GM18867 (cell line): Measurements from ENCODE around the gene XXYLT1.

Experiments
- ATAC-seq: cut with Tn5 transposase; IDR thresholded peaks from one replicate; pipeline ENCODE4 v1.9.1; 2021; ENCODE audit warnings: mild to moderate bottlenecking, moderate library complexity; ENCODE audit not compliant: unreplicated experiment

Gene XXYLT1

DNA sequence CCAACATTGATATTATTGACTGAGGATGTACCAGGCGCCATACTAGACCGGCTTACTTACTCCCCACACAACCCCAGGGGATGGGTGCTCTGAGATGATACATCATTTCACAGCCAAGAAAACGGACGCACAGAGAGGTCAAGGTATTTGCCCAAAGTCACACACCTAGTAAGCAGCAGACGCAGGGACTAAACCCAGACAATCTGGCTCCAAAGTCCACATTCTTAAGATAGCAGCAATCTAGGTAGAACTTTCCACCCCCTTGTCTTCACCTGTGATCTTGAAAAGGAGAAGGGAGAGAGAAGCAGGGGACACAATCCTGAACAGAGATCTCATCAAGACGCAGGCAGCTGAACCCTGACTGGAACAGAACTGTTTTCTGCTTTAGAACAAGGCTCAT lies 200.6 kb downstream of the XXYLT1 start:
- no peak for ATAC-seq

DNA sequence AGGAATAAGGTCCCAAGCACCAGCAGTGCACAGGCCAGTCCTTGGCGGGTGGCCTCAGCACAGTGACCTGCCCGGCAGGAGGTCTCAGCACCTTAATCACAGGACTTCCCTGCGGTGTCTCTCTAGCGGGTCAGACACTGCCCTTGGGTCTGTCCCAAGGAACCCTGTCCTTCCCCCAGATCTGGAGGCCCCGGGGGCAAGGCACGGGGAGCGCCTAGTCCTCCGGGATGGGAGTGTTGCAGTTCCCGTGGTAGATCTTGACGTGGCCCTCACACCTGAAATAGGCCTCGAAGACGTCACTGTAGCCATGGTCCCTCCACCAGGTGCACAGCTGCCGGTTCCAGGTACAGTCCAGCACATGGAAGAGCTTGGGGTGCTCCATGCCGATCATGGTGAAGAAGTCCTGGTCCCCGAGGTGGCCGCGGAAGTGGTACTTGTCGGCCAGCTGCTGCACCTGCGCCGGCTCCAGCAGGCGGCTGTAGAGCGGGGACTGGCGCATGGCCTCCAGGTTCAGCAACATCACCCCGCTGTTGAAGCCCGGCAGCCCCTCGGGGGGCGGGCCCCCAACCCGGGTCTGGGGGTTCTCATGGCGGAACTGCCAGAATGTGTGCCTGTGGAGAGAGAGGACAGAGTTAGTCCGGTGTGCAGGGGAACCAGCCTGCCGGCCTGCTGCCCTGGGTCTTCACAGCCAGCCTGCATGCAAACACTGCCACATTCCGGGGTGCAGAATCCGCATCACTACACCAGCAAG lies 201.3 kb downstream of the XXYLT1 start:
- ATAC-seq, result no peak

DNA sequence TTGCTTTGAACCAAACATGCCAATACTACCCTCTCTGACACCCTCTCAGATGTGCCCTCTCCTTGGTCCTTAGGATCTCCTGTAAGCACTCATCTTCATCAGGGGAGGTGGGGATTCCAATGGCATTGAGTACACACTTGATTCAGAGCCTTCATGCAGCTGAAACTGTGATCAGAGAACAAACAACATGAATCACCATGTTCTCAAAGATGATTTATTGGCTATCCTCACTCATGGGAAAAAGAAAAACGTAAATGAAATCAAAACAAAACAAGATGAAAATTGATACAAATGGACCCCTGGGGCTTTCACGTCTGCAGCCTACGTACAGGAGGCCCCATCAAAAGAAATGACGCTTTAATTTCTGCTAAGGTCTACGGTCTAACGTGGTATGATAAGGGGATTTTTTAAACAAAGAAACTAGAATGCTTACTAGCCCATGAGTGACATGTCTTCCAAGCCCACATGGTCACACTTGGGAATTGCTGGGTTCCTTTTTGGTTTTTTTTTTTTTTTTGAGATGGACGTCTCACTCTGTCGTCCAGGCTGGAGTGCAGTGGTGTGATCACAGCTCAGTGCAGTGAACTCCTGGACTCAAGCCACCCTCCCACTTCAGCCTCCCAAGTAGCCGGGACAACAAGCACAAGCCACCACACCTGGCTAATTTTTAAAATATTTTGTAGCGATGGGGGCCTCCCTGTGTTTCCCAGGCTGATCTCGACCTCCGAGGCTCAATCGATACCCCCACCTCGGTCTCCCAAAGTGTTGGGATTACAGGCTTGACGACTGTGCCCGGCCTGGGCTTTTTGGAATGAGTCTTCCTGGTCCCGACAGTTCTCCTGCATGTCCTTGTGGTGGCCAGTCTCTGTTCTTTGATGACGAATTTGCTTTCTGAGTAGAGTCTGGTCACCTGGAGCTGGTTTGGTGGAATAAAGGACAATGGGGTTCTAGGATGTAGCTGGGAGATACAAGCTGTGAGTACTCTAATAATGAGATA lies 202.6 kb downstream of the XXYLT1 start:
- no peak for ATAC-seq

DNA sequence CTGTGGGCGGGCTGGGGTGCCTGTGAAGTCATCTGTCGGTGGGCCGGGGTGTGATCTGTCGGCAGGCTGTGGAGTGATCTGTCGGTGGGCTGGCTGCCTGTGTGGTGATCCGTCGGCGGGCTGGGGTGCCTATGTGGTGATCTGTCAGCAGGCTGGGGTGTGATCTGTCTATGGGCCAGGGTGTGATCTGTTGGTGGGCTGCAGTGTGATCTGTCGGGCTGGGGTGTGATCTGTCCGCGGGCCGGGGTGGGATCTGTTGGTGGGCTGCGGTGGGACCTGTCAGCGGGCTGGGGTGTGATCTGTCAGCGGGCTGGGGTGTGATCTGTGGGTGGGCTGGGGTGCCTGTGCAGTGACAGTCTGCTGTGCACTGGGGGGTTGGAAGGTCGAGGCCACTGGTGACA lies 204.5 kb downstream of the XXYLT1 start:
- no peak for ATAC-seq

DNA sequence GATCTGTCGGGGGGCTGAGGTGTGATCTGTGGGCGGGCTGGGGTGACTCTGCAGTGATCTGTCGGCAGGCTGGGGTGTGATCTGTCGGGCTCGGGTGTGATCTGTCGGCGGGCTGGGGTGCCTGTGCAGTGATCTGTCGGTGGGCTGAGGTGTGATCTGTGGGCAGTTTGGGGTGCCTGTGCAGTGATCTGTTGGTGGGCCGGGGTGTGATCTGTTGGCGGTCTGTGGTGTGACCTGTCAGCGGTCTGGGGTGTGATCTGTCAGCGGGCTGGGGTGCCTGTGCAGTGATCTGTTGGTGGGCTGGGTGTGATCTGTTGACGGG lies 205.1 kb downstream of the XXYLT1 start:
- ATAC-seq, result no peak

DNA sequence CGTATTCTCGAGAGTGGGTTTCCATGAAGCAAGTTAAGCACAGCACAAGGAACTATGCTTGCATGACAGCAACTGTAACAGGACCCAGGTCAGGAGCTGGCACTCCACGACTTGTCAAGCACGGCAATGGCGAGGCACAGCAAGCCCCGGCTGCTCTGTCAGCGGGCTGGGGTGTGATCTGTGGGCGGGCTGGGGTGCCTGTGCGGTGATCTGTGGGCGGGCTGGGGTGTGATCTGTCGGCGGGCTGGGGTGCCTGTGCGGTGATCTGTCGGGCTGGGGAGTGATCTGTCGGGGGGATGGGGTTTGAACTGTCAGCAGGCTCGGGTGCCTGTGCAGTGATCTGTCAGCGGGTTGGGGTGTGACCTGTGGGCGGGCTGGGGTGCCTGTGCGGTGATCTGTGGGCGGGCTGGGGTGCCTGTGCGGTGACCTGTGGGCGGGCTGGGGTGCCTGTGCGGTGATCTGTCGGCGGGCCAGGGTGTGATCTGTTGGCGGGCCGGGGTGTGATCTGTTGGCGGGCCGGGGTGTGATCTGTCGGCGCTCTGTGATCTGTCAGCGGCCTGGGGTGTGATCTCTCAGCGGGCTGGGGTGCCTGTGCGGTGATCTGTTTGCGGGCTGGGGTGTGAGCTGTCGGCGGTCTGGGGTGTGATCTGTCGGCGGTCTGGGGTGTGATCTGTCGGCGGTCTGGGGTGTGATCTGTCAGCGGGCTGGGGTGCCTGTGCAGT lies 205.7 kb downstream of the XXYLT1 start:
- no peak for ATAC-seq

DNA sequence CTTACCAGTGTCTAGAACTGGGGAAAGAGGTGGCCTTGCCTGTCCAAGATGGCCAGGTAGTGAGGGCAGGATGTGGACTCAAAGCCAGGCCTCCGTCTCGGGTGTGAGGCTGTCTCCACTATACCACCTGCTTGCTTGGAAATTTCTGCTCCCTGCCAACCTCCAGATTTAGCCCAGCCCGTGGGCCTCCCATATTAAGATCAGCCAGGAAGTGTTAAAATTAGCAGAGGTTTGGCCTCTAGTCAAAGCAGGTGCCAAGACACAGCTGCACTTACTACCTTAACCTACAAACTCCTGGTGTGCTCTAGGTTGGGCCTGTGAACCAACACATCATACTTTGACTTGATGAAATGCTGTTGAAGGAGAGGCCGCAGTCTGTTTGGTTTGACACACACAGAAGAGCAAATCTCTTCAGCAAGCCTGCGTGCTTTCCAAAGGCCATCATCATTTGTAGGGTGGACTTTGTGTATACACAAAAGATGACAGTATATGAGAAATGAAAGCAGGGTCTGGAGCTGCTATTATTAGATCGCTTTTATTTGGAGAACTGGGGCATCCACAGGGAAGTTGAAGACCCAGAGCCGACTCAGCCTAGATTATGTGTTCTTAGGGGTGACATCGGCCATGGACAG lies 206.5 kb downstream of the XXYLT1 start:
- no peak for ATAC-seq

DNA sequence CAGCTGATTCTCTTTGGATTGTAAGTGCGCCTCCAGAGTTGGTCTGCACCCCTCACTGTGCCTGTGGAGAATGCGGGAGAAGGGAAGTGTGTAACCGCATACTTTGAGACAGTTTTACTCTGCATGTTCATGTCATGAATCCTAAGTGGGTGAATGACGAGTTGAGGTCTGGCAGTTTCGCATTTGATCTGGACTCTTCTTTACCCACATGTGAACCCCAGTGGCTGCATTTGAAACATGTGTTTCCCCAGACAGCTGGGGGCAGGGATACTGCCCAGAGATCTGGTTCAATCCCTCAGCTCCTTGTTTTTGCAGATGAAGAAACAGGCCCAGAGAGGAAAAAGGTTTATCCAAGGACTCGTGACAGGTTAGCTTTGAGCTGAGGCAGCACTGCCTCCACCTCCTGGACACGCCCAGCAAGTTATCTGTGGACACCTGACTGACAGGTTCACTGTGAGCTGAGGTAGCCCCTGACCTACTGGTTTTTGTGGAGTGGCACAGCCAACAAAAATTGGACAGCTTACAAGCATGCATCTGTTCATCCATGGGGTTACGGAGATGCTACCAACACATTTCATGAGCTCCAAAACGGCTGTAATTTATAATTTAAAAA lies 207.3 kb downstream of the XXYLT1 start:
- no peak for ATAC-seq

DNA sequence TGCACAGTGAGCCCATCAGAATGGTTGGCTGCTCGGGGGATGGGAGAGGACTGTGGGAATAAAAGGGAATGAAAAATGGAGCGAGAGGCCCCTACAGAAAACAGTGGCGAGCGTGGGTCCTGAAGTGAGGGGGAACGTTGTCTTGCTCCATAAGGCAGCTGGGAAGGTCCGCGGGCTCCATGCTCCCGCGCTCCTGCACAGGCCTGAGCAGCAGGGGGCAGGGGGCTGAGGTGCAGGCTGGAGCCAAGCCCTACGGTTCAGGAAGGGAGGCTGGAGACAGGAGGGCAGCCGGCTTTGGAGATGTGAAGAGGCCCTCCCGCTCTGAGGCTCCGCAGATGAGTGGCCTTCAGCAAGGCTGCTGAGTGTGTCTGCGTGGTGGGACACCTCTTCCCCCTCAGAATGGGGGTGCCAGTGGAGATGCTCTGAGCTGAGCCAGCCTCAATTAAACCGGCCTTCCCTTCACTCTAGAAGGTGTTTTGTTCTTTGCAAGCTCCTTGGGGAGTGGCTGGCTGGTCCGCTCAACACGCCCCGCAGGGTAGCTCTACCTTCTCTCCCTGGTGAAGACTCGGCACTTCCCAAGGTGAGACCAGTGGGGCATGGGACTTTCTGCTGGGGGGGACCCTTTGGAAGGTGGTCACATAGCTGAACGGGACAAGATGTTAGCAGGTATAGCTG lies 208.0 kb downstream of the XXYLT1 start:
- no peak for ATAC-seq

DNA sequence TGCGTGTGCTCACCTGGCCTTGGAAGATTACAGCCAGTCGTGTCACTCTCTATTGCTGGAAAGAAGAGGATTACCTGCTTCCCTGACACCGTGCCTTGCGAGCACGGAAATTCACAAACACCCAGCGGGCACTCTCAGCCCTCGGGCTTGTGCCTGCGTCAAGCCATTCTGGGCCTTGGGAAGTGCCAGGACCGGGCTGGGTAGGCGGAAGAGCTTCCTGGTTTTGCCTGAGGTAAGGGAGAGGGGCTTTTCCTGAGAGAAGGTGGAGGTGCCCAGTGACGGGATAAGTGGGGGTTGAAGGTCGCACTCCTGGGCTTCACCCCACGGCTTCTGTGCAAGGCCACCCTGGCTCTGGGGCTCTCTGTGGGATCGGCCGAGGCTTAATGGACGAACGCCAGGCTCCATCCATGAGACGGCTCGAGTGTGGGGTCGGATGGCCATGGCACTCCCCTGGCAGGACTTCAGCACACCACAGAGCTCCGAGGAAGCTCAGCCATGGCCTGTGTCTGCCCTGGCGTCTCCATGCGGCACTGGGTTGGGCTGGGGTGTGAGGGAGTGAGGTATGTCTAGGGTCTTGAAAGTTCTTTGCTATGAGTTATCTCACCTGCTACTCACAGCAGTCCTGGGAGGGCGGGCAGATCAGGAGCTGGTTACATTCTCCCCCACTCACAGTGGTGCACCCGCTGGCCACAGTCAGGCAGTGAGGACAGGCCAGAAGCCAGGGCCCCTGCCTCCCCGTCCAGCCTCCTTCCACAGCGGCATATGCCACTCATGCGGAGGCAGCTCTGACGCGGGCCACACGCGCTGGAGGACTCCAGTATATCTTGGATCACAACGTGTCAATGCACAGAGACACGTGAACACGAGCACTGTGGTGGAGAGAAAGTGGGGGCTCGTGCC lies 209.0 kb downstream of the XXYLT1 start:
- no peak for ATAC-seq

DNA sequence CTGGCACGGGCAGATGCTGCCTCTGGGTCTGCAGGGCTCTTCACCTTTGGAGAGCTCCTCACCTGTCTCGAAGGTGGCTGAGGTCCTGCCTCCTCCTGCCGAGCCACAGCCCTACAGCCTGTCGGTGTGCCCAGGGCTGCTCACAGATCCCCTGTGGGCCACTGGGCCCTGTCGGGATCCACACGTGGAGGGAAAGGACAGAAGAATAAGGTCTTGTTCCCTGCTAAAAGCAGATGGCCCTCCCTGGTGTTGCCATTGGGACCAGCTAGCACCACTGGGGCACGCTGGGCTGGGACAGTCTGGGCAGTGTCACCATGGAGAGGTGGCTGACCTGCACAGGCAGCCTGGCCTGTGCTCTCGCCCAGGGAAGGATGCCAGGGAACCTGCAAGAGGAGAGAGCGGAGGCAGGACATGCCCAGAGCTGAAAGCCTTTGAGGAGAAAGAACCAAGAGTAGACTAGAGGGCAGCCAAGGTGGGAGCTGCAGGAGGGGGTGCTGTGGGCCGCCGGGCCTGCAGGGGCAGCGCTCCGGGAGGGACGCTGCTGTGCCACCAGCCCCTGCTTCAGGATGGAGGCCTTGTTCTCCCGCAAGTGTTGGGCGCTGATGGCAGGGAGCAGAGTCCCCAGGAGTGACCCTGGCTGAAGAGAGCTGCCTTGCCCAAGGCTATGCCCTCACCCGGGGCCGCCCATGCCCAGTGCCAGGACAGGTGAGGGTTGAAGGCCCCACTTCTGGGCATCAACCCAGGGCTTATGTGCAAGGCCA lies 210.2 kb downstream of the XXYLT1 start:
- no peak for ATAC-seq

DNA sequence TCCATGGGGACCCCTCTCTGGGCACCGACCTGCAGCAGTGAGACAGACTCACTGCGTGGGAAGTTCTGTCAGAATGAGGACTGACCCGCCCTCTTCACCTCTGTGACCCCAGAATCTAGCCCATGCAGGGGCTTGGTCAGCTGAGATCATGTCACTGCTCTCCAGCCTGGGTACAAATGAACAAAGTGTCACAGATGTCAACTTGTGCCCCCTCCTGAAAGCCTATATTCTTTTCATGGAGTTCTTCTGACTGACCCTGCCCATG lies 210.8 kb downstream of the XXYLT1 start:
- no peak for ATAC-seq

DNA sequence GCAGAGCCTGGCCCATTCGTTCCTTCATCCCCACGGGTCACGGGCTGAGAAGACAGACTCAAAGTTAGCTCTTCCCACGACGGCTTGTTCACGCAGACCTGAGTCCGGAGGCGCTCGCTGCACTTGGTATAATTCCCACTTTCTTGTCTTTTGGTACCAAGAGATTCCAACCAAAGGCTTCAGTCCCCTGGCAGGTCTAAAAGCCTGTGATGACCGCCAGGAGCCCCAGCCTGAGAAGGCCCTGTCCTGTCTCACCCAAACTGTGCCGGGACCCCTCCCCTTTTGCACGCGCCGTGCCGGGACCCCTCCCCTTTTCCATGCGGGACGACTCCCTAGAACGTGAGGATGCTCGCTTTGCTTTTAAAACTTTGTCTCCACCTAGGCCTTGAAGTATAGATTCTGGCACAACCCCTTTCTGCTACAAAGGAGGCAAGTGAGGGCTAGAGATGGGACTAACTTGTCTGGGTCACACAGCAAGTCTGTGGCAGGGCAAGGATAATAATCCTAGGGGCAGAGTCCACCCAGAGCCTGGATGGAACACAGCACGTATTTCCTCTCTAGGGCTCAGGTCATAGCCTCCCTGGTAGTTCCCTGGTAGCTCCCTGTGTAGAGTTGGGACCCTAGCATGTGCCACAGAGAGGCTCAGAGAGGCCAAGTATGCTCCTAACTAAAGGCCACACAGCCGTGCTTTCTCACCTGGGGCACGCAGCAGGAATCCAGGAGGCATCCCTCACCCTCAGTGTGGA lies 211.3 kb downstream of the XXYLT1 start:
- ATAC-seq, result no peak

DNA sequence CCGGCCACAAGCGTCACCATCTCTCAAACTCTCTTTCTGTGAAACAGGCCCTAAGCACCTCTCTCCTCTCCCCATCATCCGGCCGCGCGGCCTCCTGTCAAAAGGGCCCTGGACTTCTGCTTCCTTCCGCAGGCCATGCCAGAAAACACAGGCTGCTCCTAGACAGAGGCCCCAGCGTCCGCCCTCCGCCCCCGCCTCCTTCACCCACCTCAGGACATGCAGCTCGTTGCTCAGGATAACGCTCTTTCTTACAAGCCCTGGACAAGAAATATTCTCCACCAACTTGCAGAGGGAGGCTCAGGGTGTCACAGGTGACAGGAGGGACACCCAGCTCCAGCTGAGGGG lies 212.0 kb downstream of the XXYLT1 start:
- no peak for ATAC-seq

DNA sequence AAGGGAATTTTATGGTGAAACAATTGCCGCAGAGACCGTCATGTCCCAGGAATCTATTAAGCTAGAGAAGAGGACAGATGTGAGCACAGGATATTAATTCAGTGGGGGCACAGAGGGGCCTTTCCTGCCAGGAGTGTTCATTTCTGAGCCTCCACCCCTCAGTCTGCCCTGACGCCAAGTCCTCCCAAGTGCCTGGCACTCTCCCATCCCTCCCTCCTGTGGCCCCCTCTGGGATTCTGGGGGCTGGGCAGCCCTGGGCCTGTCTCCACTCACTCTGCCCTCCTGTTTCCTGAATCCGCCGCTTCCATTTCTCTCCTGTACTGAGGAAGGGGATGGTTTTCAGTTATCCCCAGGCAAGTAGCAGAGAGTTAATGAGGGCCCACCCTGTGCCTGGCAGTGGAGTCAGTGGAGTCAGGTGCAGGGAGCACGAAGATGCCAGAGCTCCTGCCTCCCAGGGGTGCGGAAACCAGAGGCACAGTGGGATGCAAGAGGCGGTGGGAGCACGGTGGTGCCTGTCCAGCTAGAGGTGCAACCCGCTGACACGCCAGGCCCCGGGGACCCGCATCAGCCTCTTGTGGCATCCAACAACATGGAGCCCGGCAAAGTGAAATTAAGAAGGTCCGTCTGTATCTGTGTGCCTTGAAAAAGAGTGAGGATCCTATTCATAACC lies 212.5 kb downstream of the XXYLT1 start:
- no peak for ATAC-seq

DNA sequence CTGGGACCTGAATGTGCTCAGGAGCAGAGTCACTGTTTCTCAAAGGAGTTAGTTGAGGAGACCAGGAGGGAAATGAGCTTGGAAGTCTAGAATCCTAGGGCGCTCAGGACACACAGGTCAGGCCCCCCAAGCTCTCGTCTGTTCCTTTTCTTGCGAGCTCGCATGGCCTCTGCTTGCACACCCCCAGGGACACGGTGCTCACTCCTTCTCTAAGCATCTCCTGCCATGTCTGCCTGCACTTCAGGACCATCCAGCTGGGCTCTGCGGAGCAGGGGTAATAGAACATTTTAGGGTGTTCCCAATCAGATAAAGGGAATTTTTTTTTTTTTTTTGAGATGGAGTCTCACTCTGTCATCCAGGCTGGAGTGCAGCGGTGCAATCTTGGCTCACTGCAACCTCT lies 213.2 kb downstream of the XXYLT1 start:
- no peak for ATAC-seq

DNA sequence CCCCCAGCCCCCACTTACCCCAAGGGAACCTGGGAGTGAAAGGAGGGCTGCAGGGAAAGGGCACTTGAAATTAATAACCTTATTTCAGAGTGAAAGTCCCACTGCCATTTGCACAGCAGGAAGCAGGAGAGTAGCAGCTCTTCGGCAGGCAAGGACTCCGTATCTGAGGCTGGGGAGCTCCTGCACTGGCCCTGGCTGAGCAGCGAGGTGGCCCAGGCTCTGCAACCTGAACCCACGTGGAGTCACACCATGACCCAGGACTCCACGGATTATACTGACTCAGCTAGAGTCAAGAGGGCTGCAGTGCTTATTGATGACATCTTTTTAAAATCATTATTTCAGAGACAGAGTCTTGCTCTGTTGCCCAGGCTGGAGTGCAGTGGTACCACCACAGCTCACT lies 214.5 kb downstream of the XXYLT1 start:
- no peak for ATAC-seq

DNA sequence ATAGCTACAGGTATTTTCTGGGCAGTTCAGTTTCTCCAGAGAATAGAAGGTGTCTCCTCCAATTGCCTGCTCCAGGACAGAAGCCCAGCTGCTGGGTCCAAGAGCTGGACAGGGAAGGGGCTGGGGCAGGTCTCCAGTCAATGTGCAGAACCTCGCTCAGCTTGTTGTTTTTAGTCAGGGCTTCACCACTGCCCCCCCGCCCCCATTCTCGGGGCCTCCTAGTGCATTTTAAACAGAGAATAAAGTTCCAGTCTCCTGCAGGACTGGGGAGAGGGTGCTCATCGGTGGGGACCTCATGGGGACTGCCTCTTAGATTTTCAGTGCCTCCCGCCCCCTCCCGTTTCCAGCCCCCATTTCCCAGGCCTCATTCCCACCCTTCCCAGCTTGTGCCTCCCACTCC lies 216.6 kb downstream of the XXYLT1 start:
- no peak for ATAC-seq
